PC-9 (cell line): ENCODE results near the gene KIF5C. TPM values are rescaled to one million over a fixed set of nuclear protein-coding genes. Genes with fewer than 3 reads are reported as not detected.

Source experiments
- BruUV-seq: library from RNA; stranded (reverse); fragments of 400-500 nt; replicated peaks from 2 replicates; lab custom pipeline; 2021; lab: Mats Ljungman, UMichigan
- CTCF ChIA-PET: fragments of 300-600 bp; sonication (Branson Sonifier 250); formaldehyde crosslinking; loops from one replicate; lab custom pipeline; 2022; ENCODE audit warnings: antibody characterized with exemption; lab: Charles Lee
- POLR2A ChIA-PET: fragments of 300-600 bp; sonication (Branson Sonifier 250); formaldehyde crosslinking; loops from one replicate; lab custom pipeline; 2022; ENCODE audit warnings: antibody characterized with exemption; ENCODE audit not compliant: unreplicated experiment; lab: Charles Lee
- DNase-seq, 2 experiments: peaks; one replicate each; pipeline versions ENCODE4 v3.0.0 to v3.0.0-alpha.2; 2015 to 2022; ENCODE audit warnings: mixed read lengths in 1 of 2
- H2AFZ ChIP-seq: fragments of 200-600 bp; sonication (generic); 2 replicates; pipeline ENCODE4 v1.8.1; 2017; ENCODE audit warnings: antibody characterized with exemption
- H3F3A ChIP-seq: fragments of 200-600 bp; sonication (generic); 2 replicates; pipeline ENCODE4 v1.8.1; 2017; ENCODE audit warnings: antibody characterized with exemption, mild to moderate bottlenecking, low read depth; ENCODE audit not compliant: insufficient read depth
- H3K27ac ChIP-seq: fragments of 200-600 bp; sonication (generic); 2 replicates; pipeline ENCODE4 v1.6.1; 2016; ENCODE audit warnings: mixed run types
- H3K27me3 ChIP-seq: fragments of 200-600 bp; sonication (generic); 2 replicates; pipeline ENCODE4 v1.6.1; 2016; ENCODE audit warnings: low read depth, mixed run types; ENCODE audit not compliant: insufficient read depth
- H3K36me3 ChIP-seq: fragments of 200-600 bp; sonication (generic); 2 replicates; pipeline ENCODE4 v1.6.1; 2016; ENCODE audit warnings: low read depth, mixed run types
- H3K4me1 ChIP-seq: fragments of 200-600 bp; sonication (generic); replicated peaks from 2 replicates; pipeline ENCODE4 v1.6.1; 2016; ENCODE audit warnings: mixed run types; ENCODE audit not compliant: insufficient read depth
- H3K4me2 ChIP-seq: fragments of 200-600 bp; sonication (generic); 2 replicates; pipeline ENCODE4 v1.6.1; 2017; ENCODE audit warnings: mixed run types
- H3K4me3 ChIP-seq: fragments of 200-600 bp; sonication (generic); 2 replicates; pipeline ENCODE4 v1.6.1; 2016; ENCODE audit warnings: mixed run types
- H3K79me2 ChIP-seq: fragments of 200-600 bp; sonication (generic); 2 replicates; pipeline ENCODE4 v1.6.1; 2017; ENCODE audit warnings: low read depth, mixed run types
- H3K9me2 ChIP-seq: fragments of 200-600 bp; sonication (generic); 2 replicates; pipeline ENCODE4 v1.8.1; 2017; ENCODE audit warnings: mild to moderate bottlenecking; ENCODE audit not compliant: insufficient read depth
- H3K9me3 ChIP-seq: fragments of 200-600 bp; sonication (generic); 2 replicates; pipeline ENCODE4 v1.8.1; 2016; ENCODE audit warnings: low read depth; ENCODE audit not compliant: insufficient read depth
- H4K20me1 ChIP-seq: fragments of 200-600 bp; sonication (generic); 2 replicates; pipeline ENCODE4 v1.8.1; 2017; ENCODE audit not compliant: insufficient read depth
- CTCF ChIP-seq: fragments of 200-600 bp; sonication (generic); conservative IDR thresholded peaks from 2 replicates; pipeline ENCODE4 v1.6.1; 2017; ENCODE audit warnings: mixed run types, antibody characterized with exemption, mild to moderate bottlenecking, moderate library complexity
- EZH2 ChIP-seq: fragments of 200-600 bp; sonication (generic); IDR thresholded peaks from 2 replicates; pipeline ENCODE4 v1.8.0; 2017; ENCODE audit warnings: antibody characterized with exemption, low read depth
- intact Hi-C: fragments of 100-400 bp; cut with micrococcal nuclease; formaldehyde crosslinking; loops from one replicate; pipeline ENCODE4 v1.10.0; 2022; ENCODE audit not compliant: unreplicated experiment
- total RNA-seq: library from RNA; stranded (reverse); gene quantifications from 2 replicates; pipeline ENCODE4 v1.2.3, GENCODE V29; 2021

The KIF5C gene
- total RNA-seq, 1 experiment from 2014 or later: 0.07 TPM

GRCh38 chr2:148885209-148885608, 10.2 kb downstream of the KIF5C start:
- no peaks in the 10 kb centered on the region for H3K9me3 ChIP-seq
- H3K9me2 ChIP-seq: no peaks in the 10 kb centered on the region
- H3K4me2 ChIP-seq: no peak overlapping the region
- CTCF ChIA-PET: no interaction called here
- no peak for DNase-seq
- H3K4me1 ChIP-seq: no peaks in the 10 kb centered on the region
- BruUV-seq: no TSS peak
- H3K27me3 ChIP-seq: no peaks in the 10 kb centered on the region
- no peak overlapping the region for H2AFZ ChIP-seq
- intact Hi-C loops: no loop called here
- H3K27ac ChIP-seq: no peak overlapping the region
- H3K79me2 ChIP-seq: no peaks in the 10 kb centered on the region
- no peak overlapping the region for H3K4me3 ChIP-seq
- H3K36me3 ChIP-seq: no peaks in the 10 kb centered on the region
- no peaks in the 10 kb centered on the region for H4K20me1 ChIP-seq
- POLR2A ChIA-PET: no interaction called here
- TF ChIP-seq CTCF: no peak
- H3F3A ChIP-seq: no peaks in the 10 kb centered on the region

- Histone ChIP-seq H3K27me3 (no peaks in the 10 kb centered on the region), H3K4me3 (no peak overlapping the region), H3K36me3 (no peaks in the 10 kb centered on the region), H3F3A (no peaks in the 10 kb centered on the region), H3K9me3 (no peaks in the 10 kb centered on the region), H3K79me2 (no peaks in the 10 kb centered on the region), H3K4me1 (no peaks in the 10 kb centered on the region), H3K9me2 (no peaks in the 10 kb centered on the region), H2AFZ (no peak overlapping the region), H3K27ac (no peak overlapping the region), H3K4me2 (no peak overlapping the region), H4K20me1 (no peaks in the 10 kb centered on the region)
- TF ChIP-seq EZH2 (no peak), CTCF (no peak)
- POLR2A ChIA-PET: no interaction called here
- CTCF ChIA-PET: no interaction called here
- BruUV-seq: no TSS peak
- no peak for DNase-seq
- intact Hi-C loops: no loop called here
Measured at GRCh38 chr2:148885988-148886387, 11.0 kb downstream of the KIF5C start.

GRCh38 chr2:148887350-148888002, 12.4 kb downstream of the KIF5C start:
- no peaks in the 10 kb centered on the region for H3K27me3 ChIP-seq
- intact Hi-C loops: no loop called here
- H3K4me3 ChIP-seq: no peak overlapping the region
- H3K36me3 ChIP-seq: no peaks in the 10 kb centered on the region
- CTCF ChIA-PET: interaction anchor here (0.7 kb wide), 1 partner anchor 26 kb away, joined by 4 read pairs; no protein-coding TSS in a partner anchor
- H3K9me3 ChIP-seq: no peaks in the 10 kb centered on the region
- no peaks in the 10 kb centered on the region for H3K79me2 ChIP-seq
- DNase-seq: no peak
- H3K27ac ChIP-seq: no peak overlapping the region
- no peaks in the 10 kb centered on the region for H4K20me1 ChIP-seq
- H3F3A ChIP-seq: no peaks in the 10 kb centered on the region
- no peak overlapping the region for H2AFZ ChIP-seq
- BruUV-seq: no TSS peak
- H3K4me2 ChIP-seq: no peak overlapping the region
- POLR2A ChIA-PET: no interaction called here
- no peaks in the 10 kb centered on the region for H3K4me1 ChIP-seq
- TF ChIP-seq EZH2 (no peak), CTCF (no peak)
- H3K9me2 ChIP-seq: no peaks in the 10 kb centered on the region
